ENCODE results near the gene TRAPPC3L.

- peak; percentile 93 for TF ChIP-seq POLR2A (IDR thresholded peaks at IDR 0.05; ENCODE audit: low read depth, low read length)
- TF ChIP-seq POLR2AphosphoS5 (IDR thresholded peaks at IDR 0.05; ENCODE audit: low read depth, low read length) = peak; percentile 96
Observed at GRCh38 chr6:116570856-116571682, 25.6 kb upstream of the TRAPPC3L start, which contains the start of gene RWDD1.
